Fibroblast of upper back skin (primary cell): ENCODE results near the gene KYAT1.
"Not testable (repeated sequence)": the region's sequence is repeated elsewhere in the genome, so short reads cannot be mapped to it uniquely, and the experiment has no call there.

Experiments used
- DNase-seq: peaks from one replicate; pipeline ENCODE4 v3.0.0-alpha.2; 2013

KYAT1 gene

DNA sequence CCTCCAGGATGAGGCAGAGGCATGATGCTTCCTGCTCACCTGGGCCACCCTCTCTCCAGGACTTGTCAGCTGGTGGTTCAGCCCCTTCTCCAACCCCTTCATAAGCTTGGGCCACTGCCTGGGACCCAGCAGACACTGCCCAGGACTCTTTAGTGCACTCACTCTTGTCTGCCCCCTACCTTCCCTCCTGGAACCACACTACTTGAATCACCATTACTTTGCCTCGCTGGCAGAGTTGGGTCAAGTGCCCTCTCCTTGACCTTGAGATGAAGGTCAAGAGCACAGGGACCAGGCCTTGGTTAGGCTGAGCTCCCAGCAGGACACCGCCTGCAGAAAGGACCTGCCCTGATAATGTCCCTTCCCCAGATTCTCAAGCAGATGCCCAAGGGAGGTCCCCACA is 71.9 kb downstream of the KYAT1 start:
- DNase-seq: no peak

DNA sequence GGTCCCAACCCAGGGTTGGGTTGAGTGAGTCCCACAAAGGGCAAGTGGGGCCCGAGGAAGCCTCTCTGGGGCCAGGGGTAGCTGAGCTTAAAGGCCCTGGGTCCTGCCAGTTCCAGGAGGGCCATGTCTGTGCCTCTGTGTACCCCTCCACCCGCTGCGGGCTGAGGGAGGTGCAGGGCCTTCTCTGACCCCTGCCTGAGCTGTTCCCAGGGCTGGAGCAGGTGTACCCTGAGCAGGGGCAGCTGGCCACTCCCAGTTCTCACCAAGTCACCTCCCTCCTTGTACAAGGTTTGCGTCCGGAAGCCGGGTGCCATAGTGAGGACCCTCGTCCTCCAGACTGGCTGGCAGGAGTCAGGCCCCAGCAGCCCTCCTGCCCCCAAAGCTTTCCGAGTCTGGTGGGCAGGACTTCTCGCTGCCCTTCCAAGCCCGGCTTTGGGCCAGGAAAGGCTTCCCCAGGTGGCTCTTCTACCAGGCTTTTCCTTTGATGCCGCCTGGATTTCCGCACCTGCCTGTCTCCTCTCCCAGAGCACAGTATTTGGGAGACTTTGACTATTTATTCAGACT is 72.6 kb downstream of the KYAT1 start:
- DNase-seq: no peak

DNA sequence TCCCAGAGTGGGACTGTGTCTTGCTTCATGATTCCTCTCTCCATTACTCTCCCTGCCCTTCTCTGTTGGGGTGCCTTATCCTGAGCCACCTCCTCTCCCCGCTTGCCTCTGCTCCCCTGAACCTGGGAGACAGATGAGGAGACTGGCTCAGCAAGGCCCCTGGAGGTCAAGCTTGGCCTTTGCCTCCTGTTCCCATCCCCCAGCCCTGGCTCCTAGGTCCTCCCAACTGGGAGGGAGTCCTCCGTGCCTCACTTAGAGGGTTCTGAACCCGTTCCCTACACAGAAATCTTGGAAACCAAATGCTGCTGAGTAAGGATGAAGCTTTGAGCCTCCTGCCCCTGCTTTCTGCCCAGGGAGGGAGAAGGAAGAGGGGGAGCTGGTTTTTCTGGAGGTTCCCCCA is 73.2 kb downstream of the KYAT1 start:
- no peak for DNase-seq

DNA sequence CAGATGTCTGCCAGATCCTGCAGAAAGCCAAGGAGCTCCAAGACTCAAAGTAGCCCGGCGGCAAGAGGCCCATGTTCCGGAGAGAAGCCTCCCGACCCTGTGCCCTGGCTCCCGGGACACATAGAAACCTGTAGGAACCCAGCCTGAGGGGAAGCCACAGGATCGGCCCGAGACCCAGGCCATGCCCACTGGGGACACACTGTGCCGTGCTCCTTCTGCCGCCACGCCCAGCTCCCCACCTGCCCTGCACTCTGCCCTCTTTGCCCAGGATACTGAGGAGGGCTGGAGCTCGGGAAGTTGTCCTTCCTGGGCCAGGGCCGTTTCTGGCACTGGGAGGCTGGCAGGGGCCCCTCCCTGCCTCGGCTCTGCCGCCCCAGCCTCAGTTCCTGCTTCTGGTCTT is 73.9 kb downstream of the KYAT1 start:
- DNase-seq: no peak

DNA sequence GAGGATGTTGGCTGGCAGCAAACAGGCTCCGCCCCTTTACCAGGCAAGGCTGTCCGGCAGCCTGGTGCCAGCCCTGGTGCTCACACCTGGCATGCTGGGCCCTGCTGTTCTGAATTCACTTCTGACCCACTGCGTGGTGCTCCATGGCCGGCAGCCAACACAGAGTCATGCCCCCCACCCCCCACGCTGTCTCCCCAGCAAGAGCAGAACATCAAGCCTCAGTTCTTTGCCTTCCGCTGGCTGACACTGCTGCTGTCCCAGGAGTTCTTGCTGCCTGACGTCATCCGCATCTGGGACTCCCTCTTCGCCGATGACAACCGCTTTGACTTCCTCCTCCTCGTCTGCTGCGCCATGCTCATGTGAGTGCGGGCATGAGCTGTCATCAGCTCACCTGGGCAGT is 76.1 kb downstream of the KYAT1 start:
- DNase-seq: no peak

DNA sequence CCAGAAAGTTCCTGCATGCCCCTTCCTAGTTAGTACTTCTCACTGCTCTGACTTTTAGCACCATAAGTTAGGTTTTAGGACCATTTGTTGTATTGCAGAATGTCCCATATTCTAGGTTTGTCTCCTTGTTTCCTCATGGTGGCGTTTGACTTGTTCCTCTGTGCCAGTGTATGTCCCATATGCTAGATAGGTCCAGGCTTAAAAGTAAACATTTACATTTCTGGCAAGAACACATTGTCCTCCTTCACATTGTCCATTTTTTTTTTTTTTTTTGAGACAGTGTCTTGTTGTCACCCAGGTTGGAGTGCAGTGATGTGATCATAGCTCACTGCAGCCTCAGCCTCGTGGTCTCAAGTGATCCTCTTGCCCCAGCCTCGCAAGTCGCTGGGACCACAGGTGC is 79.3 kb downstream of the KYAT1 start:
- no peak for DNase-seq

DNA sequence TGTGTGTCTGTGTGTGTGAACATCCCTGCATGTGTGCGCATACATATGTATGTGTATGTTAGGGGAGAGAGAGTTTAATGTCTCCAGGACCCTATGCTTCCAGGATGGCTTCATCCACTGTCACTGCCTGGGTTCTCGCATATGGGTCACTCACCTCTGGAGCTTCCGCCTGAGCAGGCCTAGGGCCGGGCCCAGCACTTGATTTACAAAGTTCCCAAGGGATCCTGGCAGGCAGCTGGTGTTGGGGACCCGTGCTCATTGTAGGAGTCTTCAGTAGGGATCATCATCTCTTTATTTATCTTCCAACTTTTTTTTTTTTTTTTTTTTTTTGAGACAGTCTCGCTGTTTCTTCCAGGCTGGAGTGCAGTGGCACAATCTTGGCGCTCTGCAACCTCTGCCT is 81.7 kb downstream of the KYAT1 start:
- no peak for DNase-seq

DNA sequence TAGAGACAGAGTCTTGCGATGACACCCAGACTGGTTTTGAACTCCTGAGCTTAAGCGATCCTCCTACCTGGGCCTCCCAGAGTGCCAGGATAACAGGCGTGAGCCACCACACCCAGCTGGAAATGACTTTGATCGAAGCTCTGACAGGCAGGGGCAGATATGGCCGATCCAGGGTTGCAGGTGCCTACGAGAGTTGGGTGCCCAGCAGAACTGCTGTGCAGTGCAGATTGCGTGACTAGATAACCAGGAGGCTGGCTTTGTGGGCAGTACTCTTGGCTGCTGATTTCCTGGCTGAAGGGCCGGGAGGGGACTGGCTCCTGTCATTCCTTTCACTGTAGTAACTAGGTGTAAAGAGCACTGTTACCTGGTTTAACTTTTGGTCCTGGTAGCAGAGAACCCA is 82.9 kb downstream of the KYAT1 start:
- DNase-seq: no peak

DNA sequence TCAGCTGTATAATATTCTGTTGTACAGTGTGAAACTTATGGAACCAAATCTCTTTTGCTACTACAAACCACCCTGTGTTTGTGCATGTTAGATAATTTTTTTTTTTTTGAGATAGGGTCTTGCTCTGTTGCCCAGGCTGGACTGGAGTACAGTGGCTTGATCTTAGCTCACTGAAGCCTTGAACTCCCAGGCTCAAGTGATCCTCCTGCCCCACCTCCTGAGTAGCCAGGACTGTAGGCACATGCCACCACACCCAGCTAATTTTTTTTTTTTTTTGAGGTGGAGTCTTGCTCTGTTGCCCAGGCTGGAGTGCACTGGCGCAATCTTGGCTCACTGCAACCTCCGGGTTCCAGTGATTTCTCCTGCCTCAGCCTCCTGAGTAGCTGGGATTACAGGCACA is 86.8 kb downstream of the KYAT1 start:
- not testable (repeated sequence) for DNase-seq

DNA sequence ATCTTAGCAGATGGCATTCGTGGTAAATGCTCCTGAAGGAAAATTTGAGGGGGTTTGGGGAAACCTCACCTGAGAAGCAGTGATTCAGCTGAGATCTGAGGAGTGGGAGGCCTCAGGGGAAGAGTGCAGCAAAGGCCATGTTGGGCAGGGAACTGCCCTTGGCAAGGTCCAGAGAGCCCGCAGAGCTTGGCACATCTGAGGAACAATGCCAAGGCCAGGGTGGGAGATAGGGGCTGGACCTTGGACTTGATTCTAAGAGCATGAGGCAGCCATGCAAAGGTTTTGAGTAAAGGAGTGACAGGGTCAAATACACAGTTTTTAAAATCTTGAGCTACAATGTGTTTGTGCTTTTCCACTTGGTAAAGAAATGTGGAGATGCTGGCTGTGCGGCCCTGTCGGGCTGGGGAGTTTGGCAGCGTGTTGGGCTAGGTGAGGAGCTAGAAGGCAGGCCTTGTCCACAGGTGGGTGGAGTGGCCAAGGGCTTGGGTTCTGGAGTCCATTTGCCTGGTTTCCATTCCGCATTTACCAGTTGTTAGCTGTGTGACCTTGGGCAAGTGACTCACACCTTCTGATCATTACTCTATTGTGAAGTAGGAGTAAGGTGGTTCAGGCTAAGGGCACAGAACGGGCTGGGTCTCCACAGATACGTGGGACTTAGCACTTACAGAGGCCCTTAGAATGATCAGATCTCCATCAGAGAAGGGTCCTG is 88.6 kb downstream of the KYAT1 start:
- DNase-seq: no peak

DNA sequence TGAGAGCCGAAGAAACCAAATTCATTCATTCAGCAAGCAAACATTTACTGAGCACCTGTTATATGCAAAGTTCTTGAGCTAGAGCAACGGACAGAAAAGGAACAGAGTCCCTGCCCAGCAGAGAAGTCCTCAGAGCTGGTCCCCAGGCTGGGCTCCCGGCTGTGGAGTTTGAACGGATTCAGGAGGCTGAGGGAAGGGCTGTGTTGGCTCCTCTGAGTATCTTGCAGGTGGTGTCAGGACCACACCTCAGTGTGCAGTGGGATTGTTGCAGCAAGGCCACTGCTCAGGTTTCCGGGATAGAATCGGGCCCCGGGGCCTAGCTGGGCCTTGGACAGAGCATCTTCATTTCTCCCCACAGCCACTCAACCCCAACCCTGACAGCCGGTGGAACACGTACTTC is 89.6 kb downstream of the KYAT1 start:
- no peak for DNase-seq

DNA sequence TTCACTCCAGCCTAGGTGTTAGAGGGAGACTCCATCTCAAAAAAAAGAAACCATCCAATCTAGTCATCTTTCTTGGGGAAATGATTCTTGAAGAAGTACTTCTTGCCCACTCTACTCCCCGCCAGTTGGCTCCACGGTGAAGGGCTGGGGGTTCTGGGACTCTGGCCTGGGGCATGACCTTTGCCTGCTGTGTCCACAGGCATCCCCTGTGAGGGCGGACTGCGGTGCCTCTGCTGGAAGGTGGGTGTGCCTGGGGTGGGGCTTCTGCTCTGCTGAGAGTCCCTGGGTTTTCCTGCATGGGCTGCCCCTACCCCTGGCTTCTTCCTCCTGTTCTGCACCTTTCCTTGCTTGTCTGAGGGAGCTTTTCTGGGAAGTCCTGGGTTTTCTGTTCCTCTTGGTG is 91.2 kb downstream of the KYAT1 start:
- DNase-seq: no peak

DNA sequence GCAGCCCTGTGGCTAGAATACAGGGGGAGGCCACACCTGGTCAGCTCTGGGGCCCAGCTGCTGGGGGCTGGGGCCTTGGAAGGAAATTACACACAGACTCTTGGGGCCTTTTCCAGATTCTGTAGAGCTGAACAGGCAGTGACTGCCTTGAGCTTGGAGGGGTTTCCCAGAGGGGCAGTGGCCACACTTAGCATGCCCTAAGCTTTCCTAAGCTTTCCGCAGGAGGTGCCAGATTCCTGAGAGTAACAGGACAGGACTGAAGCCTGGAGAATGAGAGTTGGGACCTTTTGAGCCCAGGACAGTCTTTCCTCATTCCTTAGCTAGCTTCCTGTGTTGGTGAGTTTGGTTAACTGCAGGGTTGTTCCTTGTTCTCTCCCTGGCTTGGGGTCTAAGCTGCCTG is 93.3 kb downstream of the KYAT1 start:
- DNase-seq: no peak

DNA sequence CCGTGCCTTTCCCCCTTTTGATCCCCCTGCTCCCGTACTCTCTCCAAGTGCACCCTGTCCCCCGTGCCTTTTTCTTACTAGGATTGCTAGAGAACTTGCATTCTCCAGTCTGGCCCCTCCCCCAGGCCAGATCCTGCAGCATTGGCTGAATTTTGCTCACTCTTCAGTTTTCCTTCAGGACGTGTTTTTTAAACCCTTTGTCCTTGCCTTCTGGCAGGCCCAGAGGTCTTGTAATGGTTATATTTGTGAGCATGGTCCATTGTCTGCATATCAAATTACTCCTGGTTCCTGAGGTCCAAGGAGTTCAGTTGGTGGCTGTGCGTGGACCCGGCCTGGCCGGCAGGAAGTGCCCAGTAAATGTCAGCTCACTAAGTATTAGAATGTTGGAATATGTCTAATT is 94.1 kb downstream of the KYAT1 start:
- no peak for DNase-seq

DNA sequence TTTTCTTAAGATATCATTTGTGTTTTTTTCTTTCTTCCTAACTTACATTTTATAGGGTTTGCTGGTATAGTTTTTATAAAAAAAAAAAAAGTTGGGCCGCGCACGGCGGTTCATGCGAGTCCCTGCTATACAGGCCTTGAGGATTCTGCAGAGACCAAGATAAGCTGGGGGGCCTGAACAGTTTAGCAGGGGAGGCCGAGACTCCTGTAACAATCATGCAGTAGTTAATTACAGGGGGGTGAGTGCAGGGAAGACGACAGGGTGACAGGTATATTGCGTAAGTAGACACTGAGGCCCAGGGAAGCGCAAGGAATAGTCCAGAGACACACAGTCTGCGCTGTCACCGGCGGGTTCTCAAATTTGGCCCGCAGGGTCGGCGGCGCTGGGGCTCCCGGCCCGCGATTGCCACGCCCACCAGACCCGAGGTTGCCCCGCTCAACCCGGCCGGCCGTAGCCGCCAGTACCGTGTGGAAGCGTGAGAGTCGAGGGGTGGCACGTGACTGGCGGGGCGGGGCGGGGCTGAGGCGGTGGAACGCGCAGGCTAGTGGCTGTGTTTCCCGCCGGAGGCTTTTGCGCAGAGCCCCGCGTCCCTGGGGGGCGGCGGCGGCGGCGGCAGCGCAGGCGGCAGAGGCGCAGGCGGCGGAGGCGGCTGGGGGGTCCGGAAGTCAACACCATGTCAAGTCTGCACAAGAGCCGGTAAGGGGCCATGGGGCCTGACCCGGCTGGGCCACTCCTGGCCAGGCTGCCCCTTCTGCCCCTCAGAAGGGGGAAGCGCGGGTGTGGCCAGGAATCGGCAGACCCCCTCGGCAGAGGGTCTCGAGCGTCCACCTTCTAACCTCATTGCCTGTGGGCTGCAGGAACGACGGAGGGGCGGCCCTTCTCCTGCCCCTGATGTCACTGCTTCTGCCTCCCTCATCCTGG is 94.8 kb downstream of the KYAT1 start, which contains the start of gene TBC1D13:
Gene TBC1D13, plus strand, starts transcription at position 573 of the 921 bp plus-strand sequence. Its CDS starts 101 bp downstream, at position 674.
- peak; percentile 83 for DNase-seq

DNA sequence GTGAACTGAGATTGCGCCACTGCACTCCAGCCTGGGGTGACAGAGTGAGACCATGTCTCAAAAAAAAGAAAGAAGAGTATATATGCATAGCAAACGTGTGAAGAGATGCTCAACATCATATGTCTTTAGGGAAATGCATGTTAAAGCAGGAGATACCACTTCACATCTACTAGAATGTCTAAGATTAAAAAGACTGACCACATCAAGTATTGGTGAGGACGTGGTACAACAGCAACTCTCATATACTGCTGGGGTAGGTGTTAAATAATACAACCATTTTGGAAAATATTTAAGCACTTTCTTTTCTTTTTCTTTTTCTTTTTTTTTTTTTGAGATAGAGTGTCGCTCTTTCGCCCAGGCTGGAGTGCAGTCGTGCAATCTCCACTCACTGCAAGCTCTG is 96.3 kb downstream of the KYAT1 start:
- DNase-seq: no peak
